Prostate gland (tissue), 2 donors: ENCODE measurements around the gene SAMM50.

Experiments
- POLR2A ChIP-seq: fragments of 450-650 bp; IDR thresholded peaks from one replicate; pipeline ENCODE4 v1.6.1; 2016; ENCODE audit warnings: antibody characterized with exemption, mild to moderate bottlenecking
- POLR2AphosphoS5 ChIP-seq: sonication (generic); formaldehyde crosslinking; IDR thresholded peaks from one replicate; pipeline ENCODE4 v1.6.1; 2017; ENCODE audit warnings: antibody characterized with exemption
- TF ChIP-seq, protein P1 (sequence below), 4 experiments: fragments of 200-600 bp in 2 of 4; fragments of 450-650 bp in 2 of 4; sonication (generic) in 2 of 4; IDR thresholded peaks; 1 replicate in 3 of 4; 2 replicates in 1 of 4; pipeline ENCODE4 v1.5.1; 2016 to 2019; ENCODE audit warnings: antibody characterized with exemption in 4 of 4, mild to moderate bottlenecking in 2 of 4, moderate library complexity in 2 of 4

GRCh38 chr22:43922123-43922522 lies 33.1 kb upstream of the SAMM50 start:
- TF ChIP-seq, protein P1, sequence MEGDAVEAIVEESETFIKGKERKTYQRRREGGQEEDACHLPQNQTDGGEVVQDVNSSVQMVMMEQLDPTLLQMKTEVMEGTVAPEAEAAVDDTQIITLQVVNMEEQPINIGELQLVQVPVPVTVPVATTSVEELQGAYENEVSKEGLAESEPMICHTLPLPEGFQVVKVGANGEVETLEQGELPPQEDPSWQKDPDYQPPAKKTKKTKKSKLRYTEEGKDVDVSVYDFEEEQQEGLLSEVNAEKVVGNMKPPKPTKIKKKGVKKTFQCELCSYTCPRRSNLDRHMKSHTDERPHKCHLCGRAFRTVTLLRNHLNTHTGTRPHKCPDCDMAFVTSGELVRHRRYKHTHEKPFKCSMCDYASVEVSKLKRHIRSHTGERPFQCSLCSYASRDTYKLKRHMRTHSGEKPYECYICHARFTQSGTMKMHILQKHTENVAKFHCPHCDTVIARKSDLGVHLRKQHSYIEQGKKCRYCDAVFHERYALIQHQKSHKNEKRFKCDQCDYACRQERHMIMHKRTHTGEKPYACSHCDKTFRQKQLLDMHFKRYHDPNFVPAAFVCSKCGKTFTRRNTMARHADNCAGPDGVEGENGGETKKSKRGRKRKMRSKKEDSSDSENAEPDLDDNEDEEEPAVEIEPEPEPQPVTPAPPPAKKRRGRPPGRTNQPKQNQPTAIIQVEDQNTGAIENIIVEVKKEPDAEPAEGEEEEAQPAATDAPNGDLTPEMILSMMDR (IDR thresholded peaks at IDR 0.05), result no peak
- no peak for TF ChIP-seq POLR2AphosphoS5
- TF ChIP-seq POLR2A, result no peak
